ENCODE data around the gene HBS1L. TPM values are rescaled to one million over a fixed set of nuclear protein-coding genes. Genes with fewer than 3 reads are reported as not detected.

The HBS1L gene
- total RNA-seq, 1 donor from 2014 or later, result 114 TPM

DNA sequence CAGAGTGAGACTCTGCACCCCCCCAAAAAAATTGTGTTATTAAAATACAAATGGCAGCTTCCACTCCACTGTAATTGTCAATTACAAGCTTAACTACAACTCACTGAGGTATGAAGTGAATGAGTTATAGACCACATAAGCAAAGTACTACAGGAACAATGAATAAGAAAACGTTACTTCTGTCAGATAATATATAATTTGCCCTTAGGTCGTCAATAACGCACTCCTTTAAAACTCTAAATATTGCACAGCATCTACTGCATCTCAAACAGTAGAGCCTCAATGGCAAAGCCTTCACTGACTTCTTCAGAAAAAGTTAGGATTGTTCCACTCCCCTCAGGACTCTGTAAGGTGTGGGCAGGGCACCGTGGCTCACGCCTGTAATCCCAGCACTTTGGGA lies 2.0 kb upstream of the HBS1L start:
- Histone ChIP-seq H3K27me3 (ENCODE audit: control insufficient read depth, insufficient read depth, low read length) (no peaks in the 10 kb centered on the region), H3K36me3 (ENCODE audit: control insufficient read depth, insufficient read depth, low read length) (no peaks in the 10 kb centered on the region), H3K4me3 (ENCODE audit: low read depth, low read length) (no peak overlapping the region)
- DNase-seq (ENCODE audit: low read depth) (no peak), FAIRE-seq (no peak)
- TF ChIP-seq, protein P1, sequence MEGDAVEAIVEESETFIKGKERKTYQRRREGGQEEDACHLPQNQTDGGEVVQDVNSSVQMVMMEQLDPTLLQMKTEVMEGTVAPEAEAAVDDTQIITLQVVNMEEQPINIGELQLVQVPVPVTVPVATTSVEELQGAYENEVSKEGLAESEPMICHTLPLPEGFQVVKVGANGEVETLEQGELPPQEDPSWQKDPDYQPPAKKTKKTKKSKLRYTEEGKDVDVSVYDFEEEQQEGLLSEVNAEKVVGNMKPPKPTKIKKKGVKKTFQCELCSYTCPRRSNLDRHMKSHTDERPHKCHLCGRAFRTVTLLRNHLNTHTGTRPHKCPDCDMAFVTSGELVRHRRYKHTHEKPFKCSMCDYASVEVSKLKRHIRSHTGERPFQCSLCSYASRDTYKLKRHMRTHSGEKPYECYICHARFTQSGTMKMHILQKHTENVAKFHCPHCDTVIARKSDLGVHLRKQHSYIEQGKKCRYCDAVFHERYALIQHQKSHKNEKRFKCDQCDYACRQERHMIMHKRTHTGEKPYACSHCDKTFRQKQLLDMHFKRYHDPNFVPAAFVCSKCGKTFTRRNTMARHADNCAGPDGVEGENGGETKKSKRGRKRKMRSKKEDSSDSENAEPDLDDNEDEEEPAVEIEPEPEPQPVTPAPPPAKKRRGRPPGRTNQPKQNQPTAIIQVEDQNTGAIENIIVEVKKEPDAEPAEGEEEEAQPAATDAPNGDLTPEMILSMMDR (IDR thresholded peaks at IDR 0.05; ENCODE audit: insufficient read depth, low read length, severe bottlenecking), result no peak

DNA sequence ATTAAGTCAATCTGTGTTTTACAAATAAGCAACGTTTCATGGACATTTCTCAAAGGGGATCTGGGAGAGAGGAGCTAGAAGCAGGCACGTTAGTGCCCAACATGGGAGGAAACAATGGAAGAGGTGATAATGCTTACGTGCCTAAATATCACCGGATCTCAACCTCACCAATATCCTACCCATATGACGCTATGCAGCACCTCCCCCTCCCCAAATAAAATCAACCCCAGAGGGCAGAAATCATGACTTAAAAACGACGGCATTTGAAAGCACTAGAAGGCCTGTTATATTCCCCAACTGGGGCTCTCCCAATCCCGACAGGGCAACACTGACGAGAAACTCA lies 425 bp downstream of the HBS1L start:
- H3K27me3 ChIP-seq (ENCODE audit: control insufficient read depth, insufficient read depth, low read length), result no peaks in the 10 kb centered on the region
- peak; percentile 34 for DNase-seq (ENCODE audit: low read depth)
- TF ChIP-seq, protein P1 (IDR thresholded peaks at IDR 0.05; ENCODE audit: insufficient read depth, low read length, severe bottlenecking), result no peak
- no peaks in the 10 kb centered on the region for H3K36me3 ChIP-seq (ENCODE audit: control insufficient read depth, insufficient read depth, low read length)
- no peak for FAIRE-seq
- peak overlapping the region; percentile 79 for H3K4me3 ChIP-seq (ENCODE audit: low read depth, low read length)

DNA sequence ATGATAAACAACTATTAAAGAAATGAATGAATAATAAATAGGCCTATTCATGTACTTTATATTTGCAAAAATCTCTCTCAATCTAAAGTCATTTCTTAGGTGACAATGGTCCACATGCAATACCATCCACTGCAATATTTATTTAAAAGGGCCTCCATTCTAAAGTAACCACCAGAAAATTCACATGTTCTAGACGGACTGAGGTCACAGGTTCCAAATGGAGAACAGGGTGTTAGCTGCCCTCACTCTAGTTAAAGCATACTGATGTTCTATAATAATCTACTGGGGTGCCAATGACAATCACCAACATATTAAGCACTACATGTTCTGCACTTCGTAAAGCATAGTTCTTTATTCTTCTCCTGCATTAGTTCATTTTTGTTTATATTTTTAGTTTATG lies 1.2 kb downstream of the HBS1L start:
- DNase-seq (ENCODE audit: low read depth), result no peak
- Histone ChIP-seq H3K27me3 (ENCODE audit: control insufficient read depth, insufficient read depth, low read length) (no peaks in the 10 kb centered on the region), H3K4me3 (ENCODE audit: low read depth, low read length) (peak overlapping the region; percentile 79), H3K36me3 (ENCODE audit: control insufficient read depth, insufficient read depth, low read length) (no peaks in the 10 kb centered on the region)
- no peak for FAIRE-seq
- TF ChIP-seq, protein P1 (IDR thresholded peaks at IDR 0.05; ENCODE audit: insufficient read depth, low read length, severe bottlenecking), result no peak

DNA sequence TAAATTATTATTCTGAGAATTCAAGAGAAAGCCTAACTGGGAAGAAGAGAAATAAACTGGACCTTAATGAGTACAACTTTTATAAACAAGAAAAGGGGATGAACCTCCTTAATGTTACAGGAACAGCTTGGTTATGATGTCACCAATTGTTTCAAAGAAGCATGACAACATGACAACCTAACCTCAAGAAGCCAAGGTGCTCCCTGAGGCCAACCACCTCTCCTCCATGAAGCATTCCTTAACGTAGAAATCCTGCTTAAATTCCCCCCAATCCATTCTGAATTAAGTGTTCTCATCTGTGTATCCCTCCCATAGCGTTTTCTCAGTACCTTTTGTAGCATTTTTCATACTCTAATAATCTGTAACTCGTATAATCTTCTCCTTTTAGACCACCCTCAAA lies 1.7 kb downstream of the HBS1L start:
- FAIRE-seq (no peak), DNase-seq (ENCODE audit: low read depth) (no peak)
- H3K4me3 ChIP-seq (ENCODE audit: low read depth, low read length), result no peak overlapping the region
- no peaks in the 10 kb centered on the region for H3K36me3 ChIP-seq (ENCODE audit: control insufficient read depth, insufficient read depth, low read length)
- TF ChIP-seq, protein P1 (IDR thresholded peaks at IDR 0.05; ENCODE audit: insufficient read depth, low read length, severe bottlenecking), result no peak
- no peaks in the 10 kb centered on the region for H3K27me3 ChIP-seq (ENCODE audit: control insufficient read depth, insufficient read depth, low read length)

DNA sequence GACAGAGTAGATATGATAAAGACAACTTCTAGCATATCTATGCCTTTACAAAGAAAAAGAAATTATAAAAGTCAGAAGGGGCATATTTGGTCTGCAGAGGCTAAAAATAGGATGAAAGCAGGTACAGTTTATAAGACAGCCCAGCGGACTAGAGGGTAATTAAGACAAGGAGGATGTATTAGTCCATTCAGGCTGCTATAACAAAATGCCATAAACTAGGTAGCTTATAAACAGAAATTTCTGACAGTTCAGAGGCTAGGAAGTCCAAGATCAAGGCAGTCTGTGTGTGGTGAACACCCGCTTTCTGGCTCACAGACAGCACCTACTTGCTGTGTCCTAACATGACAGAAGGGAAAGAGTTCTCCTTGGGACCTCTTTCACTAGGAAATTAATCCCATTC lies 5.7 kb downstream of the HBS1L start:
- Histone ChIP-seq H3K27me3 (ENCODE audit: control insufficient read depth, insufficient read depth, low read length) (no peaks in the 10 kb centered on the region), H3K4me3 (ENCODE audit: low read depth, low read length) (no peak overlapping the region), H3K36me3 (ENCODE audit: control insufficient read depth, insufficient read depth, low read length) (no peaks in the 10 kb centered on the region)
- DNase-seq (ENCODE audit: low read depth) (no peak), FAIRE-seq (no peak)
- TF ChIP-seq, protein P1 (IDR thresholded peaks at IDR 0.05; ENCODE audit: insufficient read depth, low read length, severe bottlenecking), result no peak

DNA sequence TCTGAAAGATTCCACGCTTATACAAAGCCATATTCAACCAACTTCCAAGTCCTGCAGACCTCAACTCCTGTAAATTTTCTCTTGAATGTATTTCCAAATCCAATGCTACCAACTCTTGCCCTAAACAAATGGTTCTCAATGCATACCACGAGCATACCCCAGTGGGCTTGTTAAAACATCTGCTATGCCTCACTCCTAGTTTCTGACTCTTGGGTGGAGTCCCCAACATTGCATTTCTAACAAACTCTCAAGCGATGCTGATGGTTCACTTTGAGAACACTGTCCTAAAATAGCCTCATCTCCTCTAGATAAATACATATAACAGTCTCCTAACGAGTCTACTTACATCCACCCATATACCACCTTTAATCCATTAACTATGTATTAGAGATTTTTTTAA lies 7.3 kb downstream of the HBS1L start:
- no peaks in the 10 kb centered on the region for H3K36me3 ChIP-seq (ENCODE audit: control insufficient read depth, insufficient read depth, low read length)
- TF ChIP-seq, protein P1 (IDR thresholded peaks at IDR 0.05; ENCODE audit: insufficient read depth, low read length, severe bottlenecking), result no peak
- DNase-seq (ENCODE audit: low read depth) (no peak), FAIRE-seq (no peak)
- H3K27me3 ChIP-seq (ENCODE audit: control insufficient read depth, insufficient read depth, low read length), result no peaks in the 10 kb centered on the region
- no peak overlapping the region for H3K4me3 ChIP-seq (ENCODE audit: low read depth, low read length)

Data from bronchial epithelial cell (primary cell).